ENCODE results near the gene TAF8.

- TF ChIP-seq POLR2AphosphoS5 (IDR thresholded peaks at IDR 0.05; ENCODE audit: low read depth, low read length) (no peak), GATA2 (CRISPR knock-in tag; IDR thresholded peaks at IDR 0.05) (no peak), NRF1 (IDR thresholded peaks at IDR 0.05; ENCODE audit: low read depth, low read length) (no peak), RAD21 (IDR thresholded peaks at IDR 0.05; ENCODE audit: low read length) (no peak), CTCF (IDR thresholded peaks at IDR 0.05) (0 out of 2 replicates have a peak, but pooled peaks have one; percentile 17), REST (IDR thresholded peaks at IDR 0.05; ENCODE audit: low read depth, low read length) (no peak), FOXM1 (IDR thresholded peaks at IDR 0.05; ENCODE audit: low read depth) (no peak), YY1 (IDR thresholded peaks at IDR 0.05; ENCODE audit: low read depth) (no peak), TAF1 (IDR thresholded peaks at IDR 0.05; ENCODE audit: borderline replicate concordance, low read depth, low read length) (no peak), MAX (IDR thresholded peaks at IDR 0.05; ENCODE audit: low read depth) (no peak), IRF3 (IDR thresholded peaks at IDR 0.05; ENCODE audit: low read depth, low read length) (no peak), RFX5 (IDR thresholded peaks at IDR 0.05; ENCODE audit: low read length) (no peak), JUND (IDR thresholded peaks at IDR 0.05) (no peak)
Observed at GRCh38 chr6:42084889-42085288, 34.6 kb downstream of the TAF8 start.

Data from SK-N-SH (cell line).